HG02970 (cell line): ENCODE measurements around the gene SCGN.

ENCODE experiments used
- ATAC-seq: cut with Tn5 transposase; IDR thresholded peaks from one replicate; pipeline ENCODE4 v1.9.1; 2021; ENCODE audit warnings: mild to moderate bottlenecking, moderate library complexity, moderate number of reproducible peaks; ENCODE audit not compliant: unreplicated experiment, low FRiP score

The SCGN gene

DNA sequence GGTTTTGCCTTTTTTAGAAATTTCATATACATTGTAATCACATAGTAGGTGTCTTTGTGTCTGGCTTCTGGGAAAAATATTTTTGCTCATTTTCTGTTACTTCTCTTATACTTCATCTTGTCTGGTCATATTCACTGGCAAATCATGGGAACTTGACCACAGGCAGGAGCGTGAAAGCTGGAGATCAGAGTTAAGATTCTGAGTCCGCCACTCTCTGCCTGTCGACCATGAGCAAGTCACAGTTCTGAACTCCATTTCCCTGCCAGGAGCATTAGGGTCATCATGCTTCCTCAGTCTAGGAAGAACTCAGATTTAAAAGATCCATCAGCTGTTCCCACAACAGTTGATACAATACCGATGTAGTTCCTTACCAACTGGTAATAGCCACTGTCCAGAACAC lies 12.4 kb upstream of the SCGN start:
- no peak for ATAC-seq

DNA sequence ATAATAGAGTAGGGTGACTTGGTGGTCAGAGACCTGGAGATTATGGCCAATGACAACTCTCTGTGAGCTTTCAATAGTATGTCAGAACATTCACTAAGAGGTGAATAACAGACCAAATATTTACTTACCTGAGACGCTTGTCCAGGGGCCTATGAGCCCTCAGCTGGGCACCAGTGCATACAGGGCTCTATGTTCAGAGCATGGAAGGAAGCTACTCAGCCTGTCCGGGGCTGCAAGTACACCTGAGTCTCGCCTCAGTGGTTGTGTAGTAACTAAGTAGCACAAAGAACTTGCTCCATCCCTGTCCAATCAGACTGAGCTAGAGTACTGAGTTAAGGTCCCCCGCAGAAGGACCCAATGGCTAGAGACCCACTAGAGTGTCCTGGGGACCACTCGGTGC lies 11.6 kb upstream of the SCGN start:
- ATAC-seq = no peak

DNA sequence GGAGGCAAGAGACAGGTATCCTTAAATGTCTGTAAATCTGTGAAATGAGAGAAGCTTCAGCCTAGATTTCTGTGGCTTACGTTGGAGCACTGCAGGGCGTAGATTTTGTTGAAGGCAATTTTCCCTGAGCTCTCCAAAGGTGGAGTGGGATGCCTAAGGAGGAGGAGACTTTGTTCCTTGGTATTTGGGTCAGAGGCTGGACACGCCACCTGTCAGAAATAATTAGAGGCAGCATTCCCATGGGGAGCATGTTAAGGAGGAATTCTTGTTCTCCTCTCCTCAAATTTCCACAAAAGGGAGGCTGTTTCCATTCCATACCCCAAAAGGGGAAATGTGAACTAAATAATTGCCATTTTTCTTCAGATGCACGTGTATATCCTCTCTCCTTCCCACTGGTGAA lies 11.1 kb upstream of the SCGN start:
- no peak for ATAC-seq

DNA sequence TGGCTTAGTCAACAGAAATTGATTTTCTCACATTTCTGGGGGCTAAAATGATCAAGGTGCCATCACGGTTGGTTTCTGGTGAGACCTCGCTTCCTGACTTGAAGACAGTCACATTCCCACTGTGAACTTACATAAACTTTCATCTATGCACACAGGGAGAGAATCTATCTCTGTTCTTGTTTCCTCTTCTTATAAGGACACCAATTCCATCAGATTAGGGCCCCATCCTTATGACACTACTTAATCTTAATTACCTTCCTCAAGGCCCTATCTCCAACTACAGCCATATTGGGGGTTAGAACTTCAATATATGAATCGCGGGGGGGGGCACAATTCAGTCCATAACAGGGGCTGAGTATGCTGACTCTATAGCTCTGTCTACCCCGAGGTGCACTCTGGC lies 10.6 kb upstream of the SCGN start:
- ATAC-seq = no peak

DNA sequence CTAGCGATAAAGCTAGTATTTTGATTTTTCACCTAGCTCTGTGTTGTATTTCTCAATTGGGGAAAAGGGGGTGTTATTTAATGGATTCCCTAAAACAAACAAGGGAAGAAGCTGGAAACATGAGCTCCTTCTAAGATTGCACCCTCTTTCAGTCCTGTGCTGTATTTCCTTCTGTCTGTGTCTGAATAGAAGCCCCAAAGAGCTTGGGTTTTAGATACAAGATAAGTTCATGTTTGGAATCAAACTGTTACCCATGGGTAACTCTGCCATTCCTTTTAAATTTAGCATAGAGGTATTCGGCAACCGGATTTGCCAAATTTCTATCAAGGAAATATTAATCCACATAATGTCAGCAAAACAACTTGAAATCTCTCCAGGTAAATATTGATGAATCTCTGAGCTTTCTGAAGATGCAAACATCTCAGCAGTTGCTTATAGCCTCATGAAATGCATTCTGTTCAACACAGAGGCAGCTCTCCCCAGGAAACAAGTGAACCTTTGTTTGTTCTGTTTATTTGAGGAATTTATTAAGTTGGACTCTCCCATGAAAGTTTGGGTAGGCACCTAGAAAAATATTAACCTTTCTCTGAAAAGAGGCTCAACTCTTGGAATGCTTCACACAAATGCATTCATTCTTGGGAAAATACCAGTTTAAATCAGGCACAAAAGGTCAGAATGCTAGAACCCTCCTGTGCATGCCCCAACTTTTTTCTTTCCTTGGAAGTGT lies 9.9 kb upstream of the SCGN start:
- ATAC-seq = no peak

DNA sequence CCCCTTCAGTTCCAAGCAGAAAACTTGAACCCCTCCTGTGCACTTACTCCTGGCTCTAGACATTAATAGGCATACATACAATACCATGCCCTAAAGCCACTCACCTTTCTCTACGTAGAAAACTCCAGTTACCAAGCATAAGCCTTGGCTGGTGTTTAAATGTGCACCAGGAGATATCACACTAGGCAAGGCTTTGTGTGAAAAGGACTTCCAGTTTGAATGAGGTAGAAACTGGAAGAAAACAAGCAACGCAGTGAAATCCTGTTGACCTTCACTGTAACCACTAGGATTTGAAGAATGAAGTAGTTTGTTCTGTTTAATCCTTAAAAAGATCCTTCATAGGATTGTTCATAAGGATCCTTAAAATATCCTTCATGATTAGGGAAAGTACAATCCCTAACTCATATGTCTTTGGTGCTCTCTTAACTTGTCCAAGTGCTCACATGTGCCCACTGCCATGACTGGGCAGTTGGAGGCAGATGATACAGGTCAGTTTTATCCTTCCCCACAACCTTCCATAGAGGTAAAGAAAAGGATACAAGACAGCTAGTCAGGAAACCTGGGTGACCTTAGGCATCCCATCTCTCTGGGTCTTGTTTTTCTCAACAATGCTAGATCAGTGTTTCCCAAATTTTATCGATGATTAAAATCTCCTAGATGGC lies 9.2 kb upstream of the SCGN start:
- no peak for ATAC-seq

DNA sequence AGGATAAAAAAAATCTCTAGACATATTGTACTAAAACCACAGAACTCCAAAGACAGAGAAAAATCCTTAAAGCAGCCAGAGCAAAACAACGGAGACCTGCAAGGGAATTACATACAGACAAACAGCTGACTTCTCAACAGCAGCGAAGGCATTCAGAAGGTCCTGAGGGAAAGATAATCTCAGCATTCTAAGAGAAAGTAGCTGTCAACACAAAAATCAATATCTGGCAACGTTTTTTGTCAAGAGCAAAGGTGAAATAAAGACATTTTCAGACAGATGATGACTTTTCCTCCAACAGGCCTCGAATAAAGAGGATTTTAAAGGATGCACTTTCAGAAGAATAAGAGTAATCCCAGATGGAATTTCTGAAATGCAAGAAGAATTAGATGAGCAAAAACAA lies 6.1 kb upstream of the SCGN start:
- ATAC-seq = no peak

DNA sequence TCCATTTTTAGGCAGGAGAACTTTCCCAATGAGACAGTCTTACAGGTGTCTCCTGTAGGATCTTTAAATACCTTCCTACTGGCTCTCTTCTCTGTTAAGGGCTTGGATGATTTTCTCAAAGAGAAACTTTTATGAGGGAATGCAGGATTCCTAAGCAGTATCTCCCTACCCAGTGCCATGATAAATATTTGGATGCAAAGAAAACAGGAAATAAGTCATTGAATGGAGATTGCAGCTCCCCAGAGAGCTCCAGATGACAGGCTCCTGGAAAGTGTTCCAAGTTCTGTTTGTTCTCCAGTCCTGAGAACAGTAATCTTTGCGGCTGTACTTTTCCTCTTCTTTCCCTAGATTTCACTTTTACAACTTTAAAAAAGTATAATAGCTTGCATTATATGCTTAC lies 2.4 kb upstream of the SCGN start:
- no peak for ATAC-seq

DNA sequence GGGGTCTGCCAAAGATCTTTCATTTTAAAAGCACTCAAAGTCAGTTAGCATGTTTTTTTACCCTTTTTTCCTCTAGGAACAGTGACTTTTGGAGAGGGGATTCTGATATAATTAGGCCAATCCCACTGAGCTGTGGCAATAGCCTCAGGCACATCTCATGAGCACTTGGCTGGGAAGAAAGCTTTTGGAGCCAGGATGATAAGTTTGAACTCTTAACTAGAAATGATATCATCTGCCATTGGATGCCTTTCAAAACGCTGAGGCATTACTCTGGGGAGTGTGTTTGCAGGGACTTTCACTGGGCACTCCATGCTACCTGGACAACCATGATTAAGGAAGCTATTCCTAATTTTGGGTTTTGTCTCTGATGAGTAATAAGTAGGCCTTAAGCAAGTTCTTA lies 3.7 kb downstream of the SCGN start:
- ATAC-seq = no peak

DNA sequence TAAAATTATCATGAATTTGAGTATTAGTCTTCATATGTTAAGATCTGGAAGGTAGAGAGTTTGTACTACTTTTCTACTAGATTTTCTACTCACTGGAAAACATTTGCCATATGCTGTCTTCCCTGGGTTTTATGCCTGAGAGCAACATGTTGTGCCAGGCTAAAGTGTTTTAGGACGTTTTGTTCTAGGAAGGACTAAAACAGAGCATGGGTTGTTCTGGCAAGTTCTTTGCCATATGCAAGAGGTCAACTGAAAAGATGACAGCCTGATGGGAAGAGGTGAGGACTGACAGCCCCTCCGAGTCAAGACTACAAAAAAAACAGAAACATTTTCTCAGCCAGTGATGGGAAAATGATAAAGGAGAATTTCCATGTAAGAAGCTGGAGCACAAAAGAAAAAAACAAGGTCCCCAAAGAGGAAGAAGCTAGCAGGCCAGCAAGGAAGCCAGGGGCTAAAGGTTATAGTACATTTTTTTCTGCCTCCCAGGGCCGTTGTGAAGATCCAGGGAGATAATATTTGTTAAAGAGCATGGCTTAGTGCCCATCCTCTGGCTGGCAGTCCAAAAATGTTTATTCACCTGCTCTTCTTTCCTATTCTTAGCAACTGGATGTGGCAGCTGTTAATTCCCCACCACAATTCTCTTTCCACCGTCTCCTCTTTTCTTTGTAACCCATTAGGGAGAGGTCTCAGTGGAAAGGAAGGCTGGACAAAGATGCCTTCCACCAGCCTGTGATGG lies 7.8 kb downstream of the SCGN start:
- no peak for ATAC-seq

DNA sequence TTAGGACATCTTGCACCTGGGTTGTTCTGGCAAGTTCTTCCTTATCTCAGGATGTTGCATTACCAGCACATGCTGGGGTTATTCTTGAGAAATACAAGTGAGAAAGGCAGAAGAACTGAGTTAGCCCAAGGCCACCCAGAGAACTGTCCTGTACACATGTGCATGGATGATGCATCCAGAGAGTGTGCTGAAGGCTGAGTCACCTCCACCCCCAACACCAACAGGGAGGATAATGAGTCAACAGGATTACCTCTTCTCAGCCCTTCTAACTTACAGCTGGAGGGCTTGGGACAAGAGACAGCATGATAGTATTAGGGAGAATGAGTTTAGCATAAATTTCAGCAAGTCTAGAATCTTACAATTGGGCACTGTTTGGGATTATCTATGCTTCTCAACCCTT lies 8.5 kb downstream of the SCGN start:
- ATAC-seq = no peak

DNA sequence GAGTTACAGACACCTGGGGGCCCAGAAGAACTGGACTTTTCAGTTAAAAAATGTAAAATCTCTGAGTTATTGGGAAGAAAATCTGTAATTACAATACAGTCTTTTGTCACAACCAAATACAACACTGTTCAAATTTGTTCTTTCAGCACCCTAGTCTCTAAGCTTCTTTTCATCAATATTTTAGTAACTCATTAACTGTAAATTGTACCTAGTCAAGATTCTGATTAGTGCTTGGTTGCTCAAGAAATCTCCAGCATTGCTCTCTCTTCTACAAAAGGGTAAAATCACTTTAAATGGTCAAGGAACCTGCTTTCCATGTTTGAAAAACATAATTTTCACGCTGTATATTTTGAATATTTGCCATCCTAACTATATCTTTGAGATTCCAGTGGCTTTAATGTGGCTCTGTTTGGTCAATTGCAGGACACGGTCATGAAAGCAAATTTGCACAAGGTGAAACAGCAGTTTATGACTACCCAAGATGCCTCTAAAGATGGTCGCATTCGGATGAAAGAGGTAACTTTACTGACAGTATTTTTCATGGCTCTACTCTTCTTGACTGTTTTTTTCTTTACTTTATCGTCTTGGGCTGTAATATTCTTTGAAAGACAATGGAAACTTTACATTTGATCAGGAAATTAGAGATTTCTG lies 9.2 kb downstream of the SCGN start:
- no peak for ATAC-seq

DNA sequence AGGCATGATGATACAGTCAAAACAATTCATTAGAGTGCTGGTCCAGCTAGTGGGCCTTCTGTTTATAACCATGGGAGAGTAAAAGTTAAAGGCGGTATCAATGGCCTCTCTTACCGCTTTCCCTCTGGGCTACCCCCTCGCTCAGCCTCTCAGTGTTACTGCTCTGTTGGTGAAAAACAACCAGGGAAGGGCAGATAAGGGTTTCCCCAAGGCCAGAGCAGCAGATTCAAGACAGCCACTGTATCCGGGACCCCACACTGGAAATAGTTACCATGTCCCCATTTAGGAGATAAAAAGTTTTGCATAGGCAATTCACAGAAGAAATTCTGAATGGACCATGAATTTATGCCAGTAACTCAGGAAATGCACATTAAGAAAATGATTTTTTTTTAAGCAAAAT lies 13.4 kb downstream of the SCGN start:
- ATAC-seq = no peak

DNA sequence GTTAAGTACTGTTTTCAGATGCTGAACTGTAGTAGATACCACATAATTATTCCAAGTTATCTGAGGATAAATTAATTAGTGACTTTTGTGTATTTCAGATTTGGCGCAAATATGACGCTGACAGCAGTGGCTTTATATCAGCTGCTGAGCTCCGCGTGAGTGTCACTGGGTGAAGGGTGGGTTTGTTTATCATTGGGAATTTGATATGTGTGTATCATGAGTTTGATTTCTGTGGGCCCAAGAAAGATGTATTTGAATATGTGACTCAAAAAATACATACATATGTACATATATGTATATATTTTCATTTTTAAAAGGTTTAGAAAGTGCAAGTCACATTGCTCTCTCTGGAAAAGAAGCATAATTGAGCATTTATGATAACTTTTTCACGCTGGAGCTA lies 17.4 kb downstream of the SCGN start:
- no peak for ATAC-seq

DNA sequence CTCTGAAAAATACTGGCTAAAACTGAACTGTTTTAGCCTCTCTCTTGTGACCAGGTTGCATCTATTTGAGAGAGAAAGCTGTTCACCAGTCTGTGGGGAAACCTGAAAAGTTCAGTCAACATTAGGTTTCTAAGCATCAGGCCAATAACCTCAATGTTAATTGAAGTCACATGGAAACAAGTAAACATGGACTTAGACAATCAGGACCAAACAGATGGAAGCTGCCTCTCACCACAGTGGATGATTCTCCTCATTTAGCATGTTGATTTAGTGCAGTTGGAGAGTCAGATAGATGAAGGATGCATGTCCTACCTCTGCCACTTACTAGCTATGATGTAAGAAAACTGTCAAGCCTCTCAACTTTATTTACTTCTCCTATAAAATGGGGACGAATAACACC lies 18.2 kb downstream of the SCGN start:
- ATAC-seq = no peak

DNA sequence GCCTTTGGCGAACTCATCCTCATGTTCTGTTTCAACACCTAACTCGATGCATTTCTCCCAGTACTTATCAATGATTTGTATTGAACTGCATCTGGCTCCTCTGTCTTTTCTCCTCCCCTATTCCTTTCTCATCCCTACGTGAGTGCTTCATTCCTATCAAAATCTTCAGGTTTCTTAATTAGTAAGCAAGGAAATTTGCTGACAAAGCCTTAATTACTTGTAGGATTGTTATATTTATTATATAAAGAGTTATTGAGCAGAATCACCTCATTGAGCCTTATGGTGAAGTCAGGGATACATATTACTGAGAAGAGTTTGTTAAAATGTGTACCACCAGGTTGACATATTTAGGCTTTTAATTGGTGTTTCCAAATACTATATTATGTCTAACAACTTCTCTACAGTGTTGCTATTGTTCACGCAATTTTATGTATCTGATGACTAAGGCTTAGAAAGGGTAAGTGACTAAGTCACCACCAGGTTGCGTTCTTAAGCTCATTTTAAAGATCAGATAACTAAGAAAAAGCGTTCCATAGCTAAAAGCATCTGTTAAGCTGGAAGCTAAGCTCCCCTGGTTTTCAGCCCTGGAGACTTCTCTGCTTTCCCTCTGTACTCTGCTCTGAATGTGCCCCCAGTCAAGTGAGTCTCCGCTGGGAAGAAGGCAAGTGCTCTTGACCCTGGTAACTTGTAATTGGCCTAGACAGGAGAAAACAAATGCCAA lies 18.9 kb downstream of the SCGN start:
- no peak for ATAC-seq

DNA sequence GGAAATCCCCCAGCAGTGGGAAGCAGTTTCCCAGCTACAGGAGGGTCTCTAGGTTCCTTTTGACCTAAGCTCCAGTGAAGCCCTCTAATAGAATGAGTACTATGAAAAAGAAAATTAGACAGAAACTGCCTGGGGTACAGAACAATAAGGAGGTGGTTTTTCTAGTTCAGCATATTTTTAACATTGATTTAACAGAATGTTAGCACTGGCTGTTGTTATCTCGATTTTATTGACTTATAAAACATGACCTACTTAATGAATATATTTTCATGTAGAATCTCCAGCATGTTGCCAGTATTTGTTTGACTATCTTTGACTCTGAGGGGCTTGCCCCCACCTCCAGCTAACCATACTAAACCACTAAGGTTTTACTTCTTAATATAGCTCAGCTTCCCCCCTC lies 19.6 kb downstream of the SCGN start:
- ATAC-seq = no peak

DNA sequence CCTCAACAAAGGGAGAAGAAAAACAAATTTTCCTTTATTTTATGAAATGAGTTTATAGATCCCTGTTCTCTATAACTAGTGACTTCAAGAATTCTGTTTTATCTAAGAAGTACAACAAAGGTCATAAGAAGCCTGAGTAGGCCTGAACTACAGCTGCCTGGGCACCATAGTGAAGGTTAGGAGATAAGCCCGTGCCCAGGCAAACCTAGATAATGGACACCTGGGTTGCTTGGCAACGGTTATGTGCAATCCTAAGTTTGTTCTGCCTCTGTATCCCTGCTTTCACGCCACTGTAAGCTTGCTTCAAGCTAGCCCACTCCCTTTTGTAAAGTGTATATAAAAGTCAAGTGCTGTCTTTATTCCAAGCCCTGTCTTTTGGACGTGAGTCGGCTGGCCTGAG lies 23.2 kb downstream of the SCGN start:
- no peak for ATAC-seq

DNA sequence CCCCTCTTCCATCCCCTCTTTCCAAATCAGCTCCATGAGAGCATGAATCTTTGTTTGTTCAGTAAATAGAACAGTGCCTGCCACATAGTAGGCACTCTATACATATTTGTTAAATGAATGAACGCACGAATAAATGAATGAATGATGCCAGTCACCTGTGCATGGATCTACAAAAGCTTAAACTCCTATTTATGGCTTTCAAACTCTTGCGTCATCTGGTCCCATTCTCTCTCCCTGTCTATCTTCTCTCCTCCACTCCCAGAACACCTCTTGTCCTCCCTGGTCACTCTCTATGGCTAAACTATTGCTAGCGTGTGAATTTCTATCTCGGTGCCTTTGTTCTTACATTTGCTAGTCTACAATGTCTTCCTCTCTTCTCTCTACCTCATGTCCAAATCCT lies 24.8 kb downstream of the SCGN start:
- no peak for ATAC-seq

DNA sequence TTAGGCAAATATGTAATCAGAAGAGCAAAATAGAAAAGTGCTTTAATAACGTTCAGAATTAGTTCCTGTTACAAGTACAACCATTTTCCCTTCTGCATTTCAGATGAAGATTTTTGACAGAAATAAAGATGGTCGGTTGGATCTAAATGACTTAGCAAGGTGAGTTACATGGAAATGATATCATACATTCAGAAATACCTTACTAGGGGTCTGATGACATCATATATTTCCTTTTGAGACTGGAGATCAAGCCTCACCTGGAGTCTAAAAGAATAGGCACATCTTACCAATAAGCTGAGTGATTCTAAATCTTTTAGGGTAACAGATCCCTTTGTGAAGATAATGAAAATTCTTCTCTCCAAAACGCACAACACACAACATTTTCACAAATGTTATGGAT lies 29.8 kb downstream of the SCGN start:
- ATAC-seq = no peak

DNA sequence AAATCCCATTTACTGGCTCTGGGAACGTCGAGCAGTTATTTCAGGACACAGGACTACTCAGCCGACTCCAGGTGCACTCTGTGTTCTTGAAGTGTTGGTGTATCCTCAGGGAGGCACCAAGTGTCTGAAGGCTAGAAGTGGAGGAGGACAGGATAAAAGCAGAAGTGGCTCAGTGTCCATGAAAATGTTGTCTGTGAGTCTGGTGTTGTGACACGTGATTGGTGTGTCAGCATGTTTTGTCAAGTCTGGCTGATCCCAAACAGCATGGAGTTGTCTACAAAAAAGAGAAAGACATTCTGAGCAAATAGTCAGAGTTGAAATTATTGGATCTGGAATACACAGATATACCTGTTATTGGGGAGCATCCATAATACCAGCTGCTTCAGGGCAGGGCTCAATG lies 30.3 kb downstream of the SCGN start:
- no peak for ATAC-seq
